Measurements from ENCODE around the gene PHACTR1.
A peak's percentile ranks its signal among the peaks of the same experiment; 100 is the strongest.

Gene PHACTR1

GRCh38 chr6:12749531-12750379 lies 33.2 kb downstream of the PHACTR1 start:
- DNase-seq (ENCODE audit: low read depth in 2 of 2) = no peak

GRCh38 chr6:12750416-12750815 lies 33.8 kb downstream of the PHACTR1 start:
- DNase-seq (ENCODE audit: low read depth in 2 of 2) = no peak

GRCh38 chr6:12751694-12752325 lies 35.2 kb downstream of the PHACTR1 start:
- peak; percentile 37 to 47 for DNase-seq (ENCODE audit: low read depth in 2 of 2)

- DNase-seq (ENCODE audit: low read depth in 2 of 2) = no peak
Observed at GRCh38 chr6:12753036-12753435, 36.5 kb downstream of the PHACTR1 start.

GRCh38 chr6:12760226-12760625 lies 43.7 kb downstream of the PHACTR1 start:
- no peak for DNase-seq (ENCODE audit: low read depth in 2 of 2)

- no peak for DNase-seq (ENCODE audit: low read depth in 2 of 2)
Observed at GRCh38 chr6:12760911-12761310, 44.3 kb downstream of the PHACTR1 start.

GRCh38 chr6:12761376-12762115 lies 45.0 kb downstream of the PHACTR1 start:
- peak; percentile 79 to 80 for DNase-seq (ENCODE audit: low read depth in 2 of 2)

GRCh38 chr6:12762731-12763434 lies 46.3 kb downstream of the PHACTR1 start:
- peak in 1 of 2 experiments; percentile 11 for DNase-seq (ENCODE audit: low read depth in 2 of 2)

GRCh38 chr6:12766365-12766764 lies 49.8 kb downstream of the PHACTR1 start:
- no peak for DNase-seq (ENCODE audit: low read depth in 2 of 2)

GRCh38 chr6:12767016-12767415 lies 50.4 kb downstream of the PHACTR1 start:
- no peak for DNase-seq (ENCODE audit: low read depth in 2 of 2)

GRCh38 chr6:12769556-12770256 lies 53.1 kb downstream of the PHACTR1 start:
- DNase-seq (ENCODE audit: low read depth in 2 of 2) = no peak

GRCh38 chr6:12772416-12772815 lies 55.8 kb downstream of the PHACTR1 start:
- DNase-seq (ENCODE audit: low read depth in 2 of 2) = no peak

GRCh38 chr6:12776291-12776690 lies 59.7 kb downstream of the PHACTR1 start:
- DNase-seq (ENCODE audit: low read depth in 2 of 2) = no peak

- DNase-seq (ENCODE audit: low read depth in 2 of 2) = no peak
Observed at GRCh38 chr6:12779772-12780171, 63.2 kb downstream of the PHACTR1 start.

GRCh38 chr6:12782136-12782535 lies 65.6 kb downstream of the PHACTR1 start:
- no peak for DNase-seq (ENCODE audit: low read depth in 2 of 2)

- no peak for DNase-seq (ENCODE audit: low read depth in 2 of 2)
Observed at GRCh38 chr6:12785301-12785700, 68.7 kb downstream of the PHACTR1 start.

- no peak for DNase-seq (ENCODE audit: low read depth in 2 of 2)
Observed at GRCh38 chr6:12785921-12786320, 69.4 kb downstream of the PHACTR1 start.

GRCh38 chr6:12791371-12791770 lies 74.8 kb downstream of the PHACTR1 start:
- no peak for DNase-seq (ENCODE audit: low read depth in 2 of 2)

GRCh38 chr6:12798326-12798725 lies 81.8 kb downstream of the PHACTR1 start:
- no peak for DNase-seq (ENCODE audit: low read depth in 2 of 2)

GRCh38 chr6:12800120-12800519 lies 83.6 kb downstream of the PHACTR1 start:
- DNase-seq (ENCODE audit: low read depth in 2 of 2) = no peak

- no peak for DNase-seq (ENCODE audit: low read depth in 2 of 2)
Observed at GRCh38 chr6:12801141-12801540, 84.6 kb downstream of the PHACTR1 start.
